WTC11 (cell line): Measurements from ENCODE around the gene AKT2. TPM values are rescaled to one million over a fixed set of nuclear protein-coding genes. Genes with fewer than 3 reads are reported as not detected.

Experiments used
- ATAC-seq: fragments of 200-7000 bp; cut with Tn5 transposase; 2 replicates; pipeline ENCODE4 v1.10.0; 2021; ENCODE audit warnings: mild to moderate bottlenecking, moderate library complexity
- CTCF ChIA-PET: fragments of 300-600 bp; sonication (Branson Sonifier 250); formaldehyde crosslinking; loops from one replicate; lab custom pipeline; 2021; ENCODE audit warnings: antibody characterized with exemption; lab: Charles Lee
- POLR2A ChIA-PET: fragments of 350-600 bp; sonication (Branson Sonifier 250); formaldehyde crosslinking; loops from one replicate; lab custom pipeline; 2021; ENCODE audit warnings: antibody characterized with exemption; lab: Charles Lee
- DNase-seq: peaks from one replicate; pipeline ENCODE4 v3.0.0; 2021; ENCODE audit warnings: low spot score
- H3K27ac Mint-ChIP-seq: 2 replicates; pipeline ENCODE4 v1.8.0; 2021; ENCODE audit warnings: mixed read lengths
- H3K27me3 Mint-ChIP-seq: 2 replicates; pipeline ENCODE4 v1.8.0; 2021; ENCODE audit warnings: low read depth, mild to moderate bottlenecking, moderate library complexity, mixed read lengths
- H3K36me3 Mint-ChIP-seq: 2 replicates; pipeline ENCODE4 v1.8.0; 2021; ENCODE audit warnings: mixed read lengths
- H3K4me1 Mint-ChIP-seq: 2 replicates; pipeline ENCODE4 v1.8.0; 2022; ENCODE audit warnings: mixed read lengths
- H3K4me3 Mint-ChIP-seq: 2 replicates; pipeline ENCODE4 v1.8.0; 2021; ENCODE audit warnings: mild to moderate bottlenecking, moderate library complexity, mixed read lengths
- H3K9me3 Mint-ChIP-seq: 2 replicates; pipeline ENCODE4 v1.8.0; 2021; ENCODE audit warnings: mixed read lengths
- ETV6 ChIP-seq: sonication (generic); formaldehyde crosslinking; IDR thresholded peaks from 2 replicates; pipeline ENCODE4 v1.8.1; 2022; ENCODE audit warnings: mild to moderate bottlenecking, missing genetic modification reagents
- GTF2I ChIP-seq: fragments of 250-450 bp; sonication (Bioruptor Pico); conservative IDR thresholded peaks from 2 replicates; pipeline ENCODE4 v1.4.0; 2021; ENCODE audit warnings: mild to moderate bottlenecking
- JUN ChIP-seq: sonication (generic); formaldehyde crosslinking; IDR thresholded peaks from 2 replicates; pipeline ENCODE4 v1.8.0; 2023; ENCODE audit warnings: mild to moderate bottlenecking, missing genetic modification reagents
- NR1H2 ChIP-seq: sonication (generic); formaldehyde crosslinking; IDR thresholded peaks from 2 replicates; pipeline ENCODE4 v1.9.0; 2021; ENCODE audit warnings: mild to moderate bottlenecking, moderate library complexity, missing genetic modification reagents
- SMAD3 ChIP-seq: sonication (generic); formaldehyde crosslinking; IDR thresholded peaks from 2 replicates; pipeline ENCODE4 v1.8.0; 2022; ENCODE audit warnings: missing genetic modification reagents, mild to moderate bottlenecking, borderline replicate concordance
- TEAD1 ChIP-seq: sonication (generic); formaldehyde crosslinking; IDR thresholded peaks from 2 replicates; pipeline ENCODE4 v1.8.0; 2022; ENCODE audit warnings: mild to moderate bottlenecking, missing genetic modification reagents
- TEAD4 ChIP-seq: sonication (generic); formaldehyde crosslinking; IDR thresholded peaks from 2 replicates; pipeline ENCODE4 v1.8.0; 2022; ENCODE audit warnings: mild to moderate bottlenecking, missing genetic modification reagents
- ZNF232 ChIP-seq: sonication (generic); formaldehyde crosslinking; IDR thresholded peaks from 2 replicates; pipeline ENCODE4 v1.8.0; 2022; ENCODE audit warnings: mild to moderate bottlenecking, missing genetic modification reagents
- ZNF263 ChIP-seq: sonication (generic); formaldehyde crosslinking; IDR thresholded peaks from 2 replicates; pipeline ENCODE4 v1.8.1; 2022; ENCODE audit warnings: low read depth, mild to moderate bottlenecking, moderate library complexity, missing genetic modification reagents
- total RNA-seq: library from RNA; stranded (reverse); gene quantifications from 3 replicates; pipeline ENCODE4 v1.2.3, GENCODE V29; 2021
- TF ChIP-seq, protein P1 (sequence below): fragments of 250-450 bp; sonication (Bioruptor Pico); IDR thresholded peaks from 2 replicates; pipeline ENCODE4 v2.1.2; 2022; ENCODE audit warnings: mild to moderate bottlenecking, moderate library complexity
- TF ChIP-seq, protein P2 (sequence below): sonication (generic); formaldehyde crosslinking; IDR thresholded peaks from 2 replicates; pipeline ENCODE4 v1.8.0; 2023; ENCODE audit warnings: missing genetic modification reagents, mild to moderate bottlenecking, borderline replicate concordance
- TF ChIP-seq, protein P3 (sequence below): sonication (generic); formaldehyde crosslinking; IDR thresholded peaks from 2 replicates; pipeline ENCODE4 v1.8.1; 2023; ENCODE audit warnings: mild to moderate bottlenecking, missing genetic modification reagents
- TF ChIP-seq, protein P4 (sequence below): sonication (generic); formaldehyde crosslinking; IDR thresholded peaks from 2 replicates; pipeline ENCODE4 v1.8.1; 2023; ENCODE audit warnings: mild to moderate bottlenecking, missing genetic modification reagents, moderate library complexity
- TF ChIP-seq, protein P5 (sequence below): fragments of 200-600 bp; IDR thresholded peaks from 2 replicates; pipeline ENCODE4 v1.8.0; 2022; ENCODE audit warnings: antibody characterized with exemption
- TF ChIP-seq, protein P6 (sequence below): fragments of 250-450 bp; sonication (Bioruptor Pico); IDR thresholded peaks from 2 replicates; pipeline ENCODE4 v1.9.0; 2021; ENCODE audit warnings: mild to moderate bottlenecking

Gene AKT2
- total RNA-seq, 1 experiment from 2014 or later: 156 TPM

DNA sequence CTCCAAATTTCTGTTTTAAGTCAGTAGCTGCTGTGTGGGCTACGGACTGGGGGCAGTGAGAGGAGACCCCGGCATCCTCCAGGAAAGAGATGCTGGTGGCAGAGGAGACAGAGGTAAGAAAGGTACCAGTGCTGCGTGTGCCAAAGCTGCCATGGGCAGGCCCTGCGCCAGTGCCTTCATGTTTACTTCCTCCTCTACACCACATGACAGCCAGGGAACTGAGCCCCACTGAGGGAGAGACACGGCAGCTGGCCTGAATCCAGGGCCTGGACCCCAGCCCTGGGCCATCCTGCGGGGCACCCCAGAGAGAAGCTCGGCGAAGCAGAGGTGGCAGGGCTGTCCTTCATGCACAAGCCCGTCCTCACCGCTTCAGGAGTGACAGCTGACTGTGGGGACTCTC, 35.9 kb downstream of the AKT2 start (continued):
- TF ChIP-seq SMAD3 (CRISPR knock-in tag): no peak
- TF ChIP-seq NR1H2 (CRISPR knock-in tag): no peak
- TF ChIP-seq, protein P1, sequence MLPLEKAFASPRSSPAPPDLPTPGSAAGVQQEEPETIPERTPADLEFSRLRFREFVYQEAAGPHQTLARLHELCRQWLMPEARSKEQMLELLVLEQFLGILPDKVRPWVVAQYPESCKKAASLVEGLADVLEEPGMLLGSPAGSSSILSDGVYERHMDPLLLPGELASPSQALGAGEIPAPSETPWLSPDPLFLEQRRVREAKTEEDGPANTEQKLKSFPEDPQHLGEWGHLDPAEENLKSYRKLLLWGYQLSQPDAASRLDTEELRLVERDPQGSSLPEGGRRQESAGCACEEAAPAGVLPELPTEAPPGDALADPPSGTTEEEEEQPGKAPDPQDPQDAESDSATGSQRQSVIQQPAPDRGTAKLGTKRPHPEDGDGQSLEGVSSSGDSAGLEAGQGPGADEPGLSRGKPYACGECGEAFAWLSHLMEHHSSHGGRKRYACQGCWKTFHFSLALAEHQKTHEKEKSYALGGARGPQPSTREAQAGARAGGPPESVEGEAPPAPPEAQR: no peak
- TF ChIP-seq, protein P2, sequence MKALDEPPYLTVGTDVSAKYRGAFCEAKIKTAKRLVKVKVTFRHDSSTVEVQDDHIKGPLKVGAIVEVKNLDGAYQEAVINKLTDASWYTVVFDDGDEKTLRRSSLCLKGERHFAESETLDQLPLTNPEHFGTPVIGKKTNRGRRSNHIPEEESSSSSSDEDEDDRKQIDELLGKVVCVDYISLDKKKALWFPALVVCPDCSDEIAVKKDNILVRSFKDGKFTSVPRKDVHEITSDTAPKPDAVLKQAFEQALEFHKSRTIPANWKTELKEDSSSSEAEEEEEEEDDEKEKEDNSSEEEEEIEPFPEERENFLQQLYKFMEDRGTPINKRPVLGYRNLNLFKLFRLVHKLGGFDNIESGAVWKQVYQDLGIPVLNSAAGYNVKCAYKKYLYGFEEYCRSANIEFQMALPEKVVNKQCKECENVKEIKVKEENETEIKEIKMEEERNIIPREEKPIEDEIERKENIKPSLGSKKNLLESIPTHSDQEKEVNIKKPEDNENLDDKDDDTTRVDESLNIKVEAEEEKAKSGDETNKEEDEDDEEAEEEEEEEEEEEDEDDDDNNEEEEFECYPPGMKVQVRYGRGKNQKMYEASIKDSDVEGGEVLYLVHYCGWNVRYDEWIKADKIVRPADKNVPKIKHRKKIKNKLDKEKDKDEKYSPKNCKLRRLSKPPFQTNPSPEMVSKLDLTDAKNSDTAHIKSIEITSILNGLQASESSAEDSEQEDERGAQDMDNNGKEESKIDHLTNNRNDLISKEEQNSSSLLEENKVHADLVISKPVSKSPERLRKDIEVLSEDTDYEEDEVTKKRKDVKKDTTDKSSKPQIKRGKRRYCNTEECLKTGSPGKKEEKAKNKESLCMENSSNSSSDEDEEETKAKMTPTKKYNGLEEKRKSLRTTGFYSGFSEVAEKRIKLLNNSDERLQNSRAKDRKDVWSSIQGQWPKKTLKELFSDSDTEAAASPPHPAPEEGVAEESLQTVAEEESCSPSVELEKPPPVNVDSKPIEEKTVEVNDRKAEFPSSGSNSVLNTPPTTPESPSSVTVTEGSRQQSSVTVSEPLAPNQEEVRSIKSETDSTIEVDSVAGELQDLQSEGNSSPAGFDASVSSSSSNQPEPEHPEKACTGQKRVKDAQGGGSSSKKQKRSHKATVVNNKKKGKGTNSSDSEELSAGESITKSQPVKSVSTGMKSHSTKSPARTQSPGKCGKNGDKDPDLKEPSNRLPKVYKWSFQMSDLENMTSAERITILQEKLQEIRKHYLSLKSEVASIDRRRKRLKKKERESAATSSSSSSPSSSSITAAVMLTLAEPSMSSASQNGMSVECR (CRISPR knock-in tag): no peak

DNA sequence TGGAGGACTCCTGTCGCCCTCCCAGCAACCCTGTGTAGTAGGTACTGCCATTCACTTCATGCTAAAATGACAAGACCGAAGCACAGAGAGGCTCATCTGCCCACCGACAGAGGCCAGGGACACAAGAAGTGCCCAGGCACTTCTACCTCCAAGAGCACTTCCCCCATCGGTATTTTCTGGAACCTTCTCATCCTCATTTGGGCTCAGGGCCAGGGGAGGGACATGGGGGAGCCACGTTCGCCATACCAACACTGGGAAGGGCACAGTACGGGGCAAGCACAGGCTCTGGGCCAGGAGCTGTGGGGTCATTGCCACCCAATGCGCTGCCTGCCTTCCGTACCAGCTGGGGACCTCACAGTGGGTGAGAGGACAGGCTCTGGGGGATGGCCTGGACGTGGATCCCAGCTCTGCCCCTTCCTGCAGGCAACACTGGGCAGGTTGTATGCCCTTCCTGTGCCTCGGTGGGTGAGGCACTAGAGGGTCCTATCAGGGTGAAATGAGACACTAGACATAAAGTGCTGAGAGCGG, 37.3 kb downstream of the AKT2 start:
- no peaks in the 10 kb centered on the region for H3K9me3 Mint-ChIP-seq
- POLR2A ChIA-PET: no interaction called here
- ATAC-seq (no peak), DNase-seq (no peak)
- CTCF ChIA-PET: interaction anchor here (1.2 kb wide), 1 partner anchor 108 kb away, joined by 3 read pairs; no protein-coding TSS in a partner anchor
- H3K27me3 Mint-ChIP-seq: no peaks in the 10 kb centered on the region
- TF ChIP-seq, protein P3, sequence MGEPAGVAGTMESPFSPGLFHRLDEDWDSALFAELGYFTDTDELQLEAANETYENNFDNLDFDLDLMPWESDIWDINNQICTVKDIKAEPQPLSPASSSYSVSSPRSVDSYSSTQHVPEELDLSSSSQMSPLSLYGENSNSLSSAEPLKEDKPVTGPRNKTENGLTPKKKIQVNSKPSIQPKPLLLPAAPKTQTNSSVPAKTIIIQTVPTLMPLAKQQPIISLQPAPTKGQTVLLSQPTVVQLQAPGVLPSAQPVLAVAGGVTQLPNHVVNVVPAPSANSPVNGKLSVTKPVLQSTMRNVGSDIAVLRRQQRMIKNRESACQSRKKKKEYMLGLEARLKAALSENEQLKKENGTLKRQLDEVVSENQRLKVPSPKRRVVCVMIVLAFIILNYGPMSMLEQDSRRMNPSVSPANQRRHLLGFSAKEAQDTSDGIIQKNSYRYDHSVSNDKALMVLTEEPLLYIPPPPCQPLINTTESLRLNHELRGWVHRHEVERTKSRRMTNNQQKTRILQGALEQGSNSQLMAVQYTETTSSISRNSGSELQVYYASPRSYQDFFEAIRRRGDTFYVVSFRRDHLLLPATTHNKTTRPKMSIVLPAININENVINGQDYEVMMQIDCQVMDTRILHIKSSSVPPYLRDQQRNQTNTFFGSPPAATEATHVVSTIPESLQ (CRISPR knock-in tag): no peak
- TF ChIP-seq, protein P4, sequence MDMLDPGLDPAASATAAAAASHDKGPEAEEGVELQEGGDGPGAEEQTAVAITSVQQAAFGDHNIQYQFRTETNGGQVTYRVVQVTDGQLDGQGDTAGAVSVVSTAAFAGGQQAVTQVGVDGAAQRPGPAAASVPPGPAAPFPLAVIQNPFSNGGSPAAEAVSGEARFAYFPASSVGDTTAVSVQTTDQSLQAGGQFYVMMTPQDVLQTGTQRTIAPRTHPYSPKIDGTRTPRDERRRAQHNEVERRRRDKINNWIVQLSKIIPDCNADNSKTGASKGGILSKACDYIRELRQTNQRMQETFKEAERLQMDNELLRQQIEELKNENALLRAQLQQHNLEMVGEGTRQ (CRISPR knock-in tag): no peak
- TF ChIP-seq, protein P5, sequence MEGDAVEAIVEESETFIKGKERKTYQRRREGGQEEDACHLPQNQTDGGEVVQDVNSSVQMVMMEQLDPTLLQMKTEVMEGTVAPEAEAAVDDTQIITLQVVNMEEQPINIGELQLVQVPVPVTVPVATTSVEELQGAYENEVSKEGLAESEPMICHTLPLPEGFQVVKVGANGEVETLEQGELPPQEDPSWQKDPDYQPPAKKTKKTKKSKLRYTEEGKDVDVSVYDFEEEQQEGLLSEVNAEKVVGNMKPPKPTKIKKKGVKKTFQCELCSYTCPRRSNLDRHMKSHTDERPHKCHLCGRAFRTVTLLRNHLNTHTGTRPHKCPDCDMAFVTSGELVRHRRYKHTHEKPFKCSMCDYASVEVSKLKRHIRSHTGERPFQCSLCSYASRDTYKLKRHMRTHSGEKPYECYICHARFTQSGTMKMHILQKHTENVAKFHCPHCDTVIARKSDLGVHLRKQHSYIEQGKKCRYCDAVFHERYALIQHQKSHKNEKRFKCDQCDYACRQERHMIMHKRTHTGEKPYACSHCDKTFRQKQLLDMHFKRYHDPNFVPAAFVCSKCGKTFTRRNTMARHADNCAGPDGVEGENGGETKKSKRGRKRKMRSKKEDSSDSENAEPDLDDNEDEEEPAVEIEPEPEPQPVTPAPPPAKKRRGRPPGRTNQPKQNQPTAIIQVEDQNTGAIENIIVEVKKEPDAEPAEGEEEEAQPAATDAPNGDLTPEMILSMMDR: no peak
- no peak for TF ChIP-seq ZNF232 (CRISPR knock-in tag)
- no peak for TF ChIP-seq ZNF263 (CRISPR knock-in tag)
- TF ChIP-seq, protein P2 (CRISPR knock-in tag): no peak
- TF ChIP-seq TEAD4 (CRISPR knock-in tag): no peak
- TF ChIP-seq TEAD1 (CRISPR knock-in tag): no peak
- no peak for TF ChIP-seq GTF2I (CRISPR knock-in tag)
- no peak for TF ChIP-seq ETV6 (CRISPR knock-in tag)
- TF ChIP-seq, protein P6, sequence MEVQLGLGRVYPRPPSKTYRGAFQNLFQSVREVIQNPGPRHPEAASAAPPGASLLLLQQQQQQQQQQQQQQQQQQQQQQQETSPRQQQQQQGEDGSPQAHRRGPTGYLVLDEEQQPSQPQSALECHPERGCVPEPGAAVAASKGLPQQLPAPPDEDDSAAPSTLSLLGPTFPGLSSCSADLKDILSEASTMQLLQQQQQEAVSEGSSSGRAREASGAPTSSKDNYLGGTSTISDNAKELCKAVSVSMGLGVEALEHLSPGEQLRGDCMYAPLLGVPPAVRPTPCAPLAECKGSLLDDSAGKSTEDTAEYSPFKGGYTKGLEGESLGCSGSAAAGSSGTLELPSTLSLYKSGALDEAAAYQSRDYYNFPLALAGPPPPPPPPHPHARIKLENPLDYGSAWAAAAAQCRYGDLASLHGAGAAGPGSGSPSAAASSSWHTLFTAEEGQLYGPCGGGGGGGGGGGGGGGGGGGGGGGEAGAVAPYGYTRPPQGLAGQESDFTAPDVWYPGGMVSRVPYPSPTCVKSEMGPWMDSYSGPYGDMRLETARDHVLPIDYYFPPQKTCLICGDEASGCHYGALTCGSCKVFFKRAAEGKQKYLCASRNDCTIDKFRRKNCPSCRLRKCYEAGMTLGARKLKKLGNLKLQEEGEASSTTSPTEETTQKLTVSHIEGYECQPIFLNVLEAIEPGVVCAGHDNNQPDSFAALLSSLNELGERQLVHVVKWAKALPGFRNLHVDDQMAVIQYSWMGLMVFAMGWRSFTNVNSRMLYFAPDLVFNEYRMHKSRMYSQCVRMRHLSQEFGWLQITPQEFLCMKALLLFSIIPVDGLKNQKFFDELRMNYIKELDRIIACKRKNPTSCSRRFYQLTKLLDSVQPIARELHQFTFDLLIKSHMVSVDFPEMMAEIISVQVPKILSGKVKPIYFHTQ (CRISPR knock-in tag): no peak
- no peak for TF ChIP-seq JUN (CRISPR knock-in tag)
- H3K4me1 Mint-ChIP-seq: peaks cover 10% of the 10 kb centered on the region
- H3K27ac Mint-ChIP-seq: no peak overlapping the region
- no peak overlapping the region for H3K4me3 Mint-ChIP-seq
- no peaks in the 10 kb centered on the region; the same call in 1 of the 2 replicates for H3K36me3 Mint-ChIP-seq
